ENCODE results near the gene MAPK4.
"Not testable (repeated sequence)": the region's sequence is repeated elsewhere in the genome, so short reads cannot be mapped to it uniquely, and the experiment has no call there.

Gene MAPK4

GRCh38 chr18:50559752-50560680 is at the start of gene MAPK4:
Gene MAPK4, plus strand, starts transcription at chr18:50560087. Its CDS starts 103,872 bp downstream, at chr18:50663959.
- no peak for FAIRE-seq

GRCh38 chr18:50517277-50517676 is 42.6 kb upstream of the MAPK4 start:
- FAIRE-seq = not testable (repeated sequence)

GRCh38 chr18:50518787-50519546 is 40.9 kb upstream of the MAPK4 start:
- no peak for FAIRE-seq

GRCh38 chr18:50523165-50523564 is 36.7 kb upstream of the MAPK4 start:
- no peak for FAIRE-seq

- FAIRE-seq = no peak
Observed at GRCh38 chr18:50527636-50528307, 32.1 kb upstream of the MAPK4 start.

- no peak for FAIRE-seq
Observed at GRCh38 chr18:50528806-50529205, 31.1 kb upstream of the MAPK4 start.

GRCh38 chr18:50533822-50534221 is 26.1 kb upstream of the MAPK4 start:
- FAIRE-seq = not testable (repeated sequence)

GRCh38 chr18:50544476-50544875 is 15.4 kb upstream of the MAPK4 start:
- FAIRE-seq = not testable (repeated sequence)

- no peak for FAIRE-seq
Observed at GRCh38 chr18:50545936-50546335, 14.0 kb upstream of the MAPK4 start.

- FAIRE-seq = no peak
Observed at GRCh38 chr18:50548160-50548559, 11.7 kb upstream of the MAPK4 start.

- not testable (repeated sequence) for FAIRE-seq
Observed at GRCh38 chr18:50551651-50552050, 8.2 kb upstream of the MAPK4 start.

GRCh38 chr18:50558157-50558556 is 1.7 kb upstream of the MAPK4 start:
- FAIRE-seq = no peak

- no peak for FAIRE-seq
Observed at GRCh38 chr18:50558948-50559751, 737 bp upstream of the MAPK4 start.

- no peak for FAIRE-seq
Observed at GRCh38 chr18:50560681-50561629, 1.1 kb downstream of the MAPK4 start.

GRCh38 chr18:50562258-50562657 is 2.4 kb downstream of the MAPK4 start:
- not testable (repeated sequence) for FAIRE-seq

GRCh38 chr18:50562686-50563085 is 2.8 kb downstream of the MAPK4 start:
- no peak for FAIRE-seq

GRCh38 chr18:50563376-50563775 is 3.5 kb downstream of the MAPK4 start:
- FAIRE-seq = no peak

- no peak for FAIRE-seq
Observed at GRCh38 chr18:50569930-50570329, 10.0 kb downstream of the MAPK4 start.

- no peak for FAIRE-seq
Observed at GRCh38 chr18:50571606-50572005, 11.7 kb downstream of the MAPK4 start.

GRCh38 chr18:50573196-50573595 is 13.3 kb downstream of the MAPK4 start:
- FAIRE-seq = not testable (repeated sequence)

GRCh38 chr18:50573679-50574078 is 13.8 kb downstream of the MAPK4 start:
- FAIRE-seq = no peak

Measured in endometrium (tissue), 2 donors.